HG03520 (cell line): ENCODE measurements around the gene ABCB1.

Source experiments
- ATAC-seq: cut with Tn5 transposase; IDR thresholded peaks from one replicate; pipeline ENCODE4 v1.9.1; 2021; ENCODE audit warnings: mild to moderate bottlenecking, moderate library complexity; ENCODE audit not compliant: unreplicated experiment

Gene ABCB1

DNA sequence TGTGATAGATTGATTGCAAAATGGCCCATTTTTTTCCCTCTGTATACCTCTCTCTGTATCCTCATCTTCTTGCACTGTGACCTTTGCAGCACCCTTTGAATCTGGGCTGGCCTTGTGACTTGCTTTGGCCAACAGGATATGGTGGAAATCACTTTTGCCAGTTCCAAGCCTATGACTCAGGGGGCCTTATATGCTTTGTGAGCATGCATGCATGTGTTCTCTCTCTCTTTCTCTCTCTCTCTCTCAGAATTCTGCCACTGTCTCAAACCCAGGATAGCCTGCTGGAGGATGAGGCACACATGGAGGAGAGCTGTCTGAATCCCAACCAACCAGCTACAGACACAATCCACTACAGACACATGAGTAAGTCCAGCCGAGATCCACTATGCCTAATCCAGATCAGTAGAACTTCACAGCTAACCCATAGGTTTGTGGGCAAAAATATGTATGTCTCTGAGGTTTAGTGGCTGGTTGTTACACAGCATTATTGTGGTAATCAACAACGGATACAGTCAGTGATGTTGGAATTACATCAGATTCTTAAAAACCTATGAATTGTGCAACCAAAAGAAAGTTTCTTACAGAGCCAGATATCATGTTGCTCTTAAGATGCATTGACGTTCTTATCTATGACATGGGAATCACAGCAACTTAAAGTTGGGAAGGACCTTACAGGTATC is 83.4 kb downstream of the ABCB1 start:
- ATAC-seq = no peak

- ATAC-seq = no peak
Measured at GRCh38 chr7:87513735-87514335, 86.8 kb downstream of the ABCB1 start.

GRCh38 chr7:87512906-87513305 is 87.8 kb downstream of the ABCB1 start:
- no peak for ATAC-seq

- ATAC-seq = no peak
Measured at GRCh38 chr7:87511510-87511909, 89.2 kb downstream of the ABCB1 start.

GRCh38 chr7:87510411-87510875 is 90.2 kb downstream of the ABCB1 start:
- no peak for ATAC-seq

DNA sequence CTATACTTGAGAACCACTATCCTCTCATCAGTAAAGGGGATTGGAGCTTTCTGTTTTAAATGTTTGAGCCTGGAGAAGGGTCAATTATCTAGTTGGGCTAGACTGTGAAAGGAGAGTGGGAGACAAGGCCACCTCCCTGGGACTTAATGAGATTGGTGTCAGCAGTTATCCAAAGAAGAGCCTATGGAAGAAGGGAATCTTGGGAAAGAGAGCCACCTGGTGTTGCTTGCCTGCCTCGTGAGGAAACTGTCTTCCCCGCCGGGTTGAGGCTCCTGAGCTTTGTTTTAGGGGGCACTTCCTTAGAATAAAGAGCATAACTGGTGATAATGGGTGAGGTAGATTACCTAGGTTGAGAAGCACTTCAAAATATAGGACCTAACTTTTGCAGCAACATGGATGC is 93.2 kb downstream of the ABCB1 start:
- ATAC-seq = no peak

DNA sequence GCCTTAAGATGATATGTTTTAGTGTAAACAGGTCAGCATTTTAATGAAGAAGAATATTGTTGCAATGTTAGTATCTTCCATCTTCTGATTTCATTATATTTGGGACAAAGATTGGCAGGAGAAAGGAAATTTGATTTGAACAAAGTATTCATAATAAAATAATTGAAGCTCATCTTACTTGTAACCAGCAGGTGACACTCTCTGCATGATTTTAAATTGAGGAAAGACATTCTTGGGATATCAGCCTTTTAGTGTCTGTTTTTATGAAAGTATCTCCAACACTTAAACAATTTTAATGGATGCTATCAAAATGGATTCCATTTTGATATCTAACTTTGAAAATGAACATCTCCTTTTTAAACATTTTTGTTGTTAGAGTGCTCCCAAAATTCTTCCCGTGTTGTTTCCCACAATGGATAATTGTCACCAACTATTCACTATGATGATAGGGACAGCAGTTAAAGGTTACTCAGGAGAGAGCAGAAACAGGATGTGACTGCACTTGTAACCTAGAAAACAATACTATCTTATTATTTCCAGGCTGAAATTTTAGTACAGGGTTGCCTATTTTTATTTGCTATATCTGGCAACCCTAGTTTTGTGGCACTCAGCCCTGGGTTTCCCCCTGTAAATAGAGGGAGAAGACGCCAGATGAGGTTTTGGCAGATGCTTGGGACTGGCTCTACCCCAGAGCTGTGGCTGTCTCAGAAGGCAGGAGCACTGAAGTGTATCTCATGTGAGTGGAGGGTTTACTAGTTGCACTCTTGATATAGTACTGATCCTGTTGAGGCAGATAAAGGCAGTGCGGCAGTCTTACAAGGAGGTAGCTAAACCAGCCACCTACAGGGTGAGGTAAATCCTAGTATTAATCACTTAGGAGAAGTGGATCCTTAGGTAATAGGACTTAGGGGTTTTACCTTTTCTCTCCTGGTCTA is 94.2 kb downstream of the ABCB1 start:
- no peak for ATAC-seq

DNA sequence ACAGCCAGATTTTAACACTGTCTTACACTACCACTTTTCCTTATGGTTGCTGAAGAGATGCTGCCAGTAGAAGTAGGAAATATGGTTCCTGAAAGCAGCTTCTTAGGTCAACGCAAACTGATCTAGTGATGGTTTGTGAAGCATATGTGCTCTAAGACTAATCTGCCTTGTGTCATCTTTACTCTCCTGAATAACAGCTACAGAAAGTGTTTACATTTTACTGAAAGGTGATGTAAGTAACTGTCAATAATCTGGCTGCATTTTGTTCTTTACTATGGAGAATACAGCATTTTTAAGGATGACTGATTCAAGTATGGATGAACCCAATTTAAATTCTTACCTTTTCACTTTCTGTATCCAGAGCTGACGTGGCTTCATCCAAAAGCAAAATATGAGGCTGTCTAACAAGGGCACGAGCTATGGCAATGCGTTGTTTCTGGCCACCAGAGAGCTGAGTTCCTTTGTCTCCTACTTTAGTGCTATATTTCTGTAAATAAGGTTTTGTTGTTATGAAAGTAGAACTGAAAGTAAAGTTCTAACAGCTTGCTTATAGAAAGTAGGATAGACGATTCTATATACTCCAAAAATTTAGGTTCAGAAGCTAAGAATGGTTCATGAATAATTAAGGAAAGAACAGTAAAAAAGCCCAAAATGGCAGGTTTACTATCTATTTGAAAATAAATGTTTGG is 95.0 kb downstream of the ABCB1 start:
- no peak for ATAC-seq

DNA sequence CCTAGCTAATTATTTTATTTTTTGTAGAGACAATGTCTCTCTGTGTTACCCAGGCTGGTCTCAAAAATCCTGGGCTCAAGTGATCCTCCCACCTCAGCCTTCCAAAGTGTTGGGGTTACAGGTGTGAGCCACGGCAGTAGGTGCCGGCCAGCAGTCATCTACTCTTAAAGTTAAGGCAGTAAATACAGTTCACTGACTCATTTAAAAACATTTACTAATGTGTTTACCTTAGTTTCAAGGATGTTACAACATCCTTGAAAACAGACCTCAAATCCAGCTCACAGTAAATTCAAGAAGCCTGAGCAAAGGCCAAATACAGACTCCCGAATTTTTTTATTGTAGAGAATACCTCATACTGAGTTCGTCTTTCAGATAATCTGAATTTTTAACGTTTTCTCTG is 95.6 kb downstream of the ABCB1 start:
- ATAC-seq = no peak

GRCh38 chr7:87499494-87499893 is 101.2 kb downstream of the ABCB1 start:
- no peak for ATAC-seq

- ATAC-seq = no peak
Measured at GRCh38 chr7:87498893-87499292, 101.8 kb downstream of the ABCB1 start.

- no peak for ATAC-seq
Measured at GRCh38 chr7:87497482-87497881, 103.2 kb downstream of the ABCB1 start.

- ATAC-seq = no peak
Measured at GRCh38 chr7:87495366-87495765, 105.3 kb downstream of the ABCB1 start.

DNA sequence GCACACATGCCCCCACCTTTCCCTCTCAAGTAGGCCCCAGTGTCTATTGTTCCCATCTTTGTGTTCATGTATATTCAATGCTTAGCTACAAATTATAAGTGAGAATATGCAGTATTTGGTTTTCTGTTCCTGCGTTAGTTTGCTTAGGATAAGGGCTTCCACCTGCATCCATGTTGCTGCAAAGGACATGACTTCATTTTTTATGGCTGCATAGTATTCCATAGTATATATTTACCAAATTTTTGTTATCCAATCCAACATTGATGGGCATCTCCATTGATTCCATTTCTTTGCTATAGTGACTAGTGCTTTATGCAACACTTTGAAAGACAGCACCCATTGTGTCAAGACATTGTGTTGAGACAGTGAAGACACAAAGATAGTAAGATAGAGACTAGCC is 106.2 kb downstream of the ABCB1 start:
- no peak for ATAC-seq

- ATAC-seq = no peak
Measured at GRCh38 chr7:87483131-87483530, 117.6 kb downstream of the ABCB1 start.

DNA sequence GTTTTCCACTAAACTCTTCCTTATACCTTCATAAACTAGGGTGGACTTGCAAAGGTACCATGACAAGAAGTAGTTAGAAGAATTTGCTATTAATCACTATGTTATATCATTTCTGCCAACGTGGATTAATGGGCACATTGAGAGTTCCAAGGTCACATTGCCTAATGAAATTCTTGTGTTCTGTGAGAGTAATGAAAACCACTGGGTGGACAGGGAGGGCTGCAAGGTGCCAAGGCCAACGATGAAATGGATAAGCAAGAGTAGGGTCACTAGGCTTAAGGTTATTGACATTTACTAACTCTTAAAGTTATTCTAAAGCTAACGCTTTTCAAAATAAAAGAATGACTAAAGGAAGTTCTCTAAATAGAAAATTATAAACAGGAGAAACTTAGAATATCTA is 118.6 kb downstream of the ABCB1 start:
- ATAC-seq = no peak

DNA sequence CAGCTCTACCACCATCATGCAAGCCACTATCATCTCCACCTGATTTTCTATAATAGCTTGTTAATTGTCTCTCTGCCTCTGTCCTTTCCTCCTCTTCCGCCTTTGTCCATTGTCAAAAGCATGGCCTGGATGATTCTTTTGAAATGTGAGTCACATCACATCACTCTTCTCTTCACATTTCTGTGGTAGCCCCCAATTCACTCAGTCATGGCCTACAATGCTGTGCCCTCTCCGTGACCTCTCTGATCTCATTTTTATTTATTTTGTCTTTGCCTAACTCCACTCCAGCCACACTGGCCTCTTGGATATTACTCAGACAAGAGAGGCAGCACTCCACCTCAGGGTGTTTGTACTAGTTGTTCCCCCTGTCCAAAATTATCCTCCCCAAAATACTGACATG is 120.3 kb downstream of the ABCB1 start:
- ATAC-seq = no peak

DNA sequence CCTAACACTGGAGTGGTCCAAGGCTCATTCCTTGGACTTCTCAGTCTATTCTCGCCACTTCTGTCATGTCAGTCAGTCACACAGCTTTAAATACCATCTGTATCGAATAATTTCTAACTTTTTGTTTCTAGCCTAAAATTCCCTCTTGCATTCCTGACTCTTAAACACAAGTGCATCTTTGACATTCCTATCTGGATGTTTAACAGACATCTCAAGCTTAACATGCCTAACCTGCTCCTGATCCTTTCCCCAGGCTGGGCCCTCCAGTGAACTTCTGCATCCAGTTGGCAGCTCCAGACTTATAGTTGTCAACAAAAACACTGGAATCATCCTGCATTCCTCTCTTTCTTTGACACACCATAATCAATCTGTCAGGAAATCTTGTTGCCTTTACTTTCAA is 120.7 kb downstream of the ABCB1 start:
- ATAC-seq = no peak

DNA sequence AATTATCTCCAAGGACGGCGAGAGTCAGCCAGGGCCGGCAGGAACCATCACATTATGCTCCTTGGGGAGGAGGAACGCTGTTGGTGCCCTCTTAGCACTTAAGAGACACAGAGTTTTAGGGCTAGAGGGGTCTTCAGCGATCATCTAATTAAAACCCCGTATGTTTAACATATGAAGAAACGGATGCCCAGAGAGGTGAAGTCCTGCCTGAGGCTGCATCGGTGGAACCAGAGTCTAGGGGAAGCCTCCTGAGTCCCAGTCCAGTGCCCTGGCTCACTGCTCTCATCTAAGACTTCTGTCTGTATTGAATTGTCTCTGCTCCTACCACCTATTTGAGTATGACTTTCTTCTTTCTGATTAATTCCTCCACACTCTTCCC is 124.5 kb downstream of the ABCB1 start:
- no peak for ATAC-seq

DNA sequence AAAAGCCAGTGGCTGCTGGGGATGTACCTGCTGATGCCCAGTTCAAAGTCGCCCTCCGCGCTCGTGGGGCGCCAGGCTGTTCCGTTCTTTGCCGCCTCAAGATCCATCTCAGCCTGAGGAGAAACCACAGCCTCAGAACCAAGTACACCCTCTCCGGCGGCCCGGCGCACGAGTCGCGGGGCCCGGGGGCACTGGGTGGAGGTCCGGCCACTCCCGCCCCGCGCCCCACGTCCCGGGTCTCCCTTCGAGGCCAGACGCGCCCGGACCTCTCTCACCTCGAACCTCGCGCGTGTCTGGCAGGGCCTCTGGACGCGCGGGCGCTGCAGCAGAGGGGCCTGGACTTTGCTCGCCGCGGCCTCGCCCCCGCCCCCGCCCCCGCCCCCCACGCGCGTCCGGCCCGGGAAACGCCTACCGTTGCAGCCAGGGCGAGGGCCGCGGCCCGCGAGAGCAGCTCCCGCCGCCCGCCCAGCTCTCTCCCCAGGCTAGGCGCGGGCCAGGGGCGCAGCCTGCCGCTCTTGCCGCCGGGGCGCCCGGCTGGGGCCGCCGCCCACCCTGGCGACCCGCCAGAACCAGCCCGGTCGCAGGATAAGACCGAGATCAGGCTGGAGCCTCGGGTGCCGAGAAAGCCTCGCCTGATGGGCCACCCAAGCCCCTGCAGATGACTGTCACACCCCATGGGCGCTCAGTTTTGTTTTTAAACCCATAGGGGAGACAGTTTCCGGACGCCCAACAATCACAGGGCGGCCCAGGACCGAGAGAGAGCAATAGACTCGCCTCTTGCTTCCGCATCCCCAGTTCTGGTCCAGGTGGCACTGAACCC is 125.1 kb downstream of the ABCB1 start, which contains the start of gene ABCB4:
Gene ABCB4 (minus strand): TSS at position 322 of the 820 bp plus-strand sequence. CDS start 215 bp downstream, at position 107.
- ATAC-seq = peak; percentile 18
